Retinal pigment epithelial cell (primary cell): ENCODE measurements around the gene PCDHGA6.
A peak's percentile ranks its signal among the peaks of the same experiment; 100 is the strongest.
"Not testable (repeated sequence)": the region's sequence is repeated elsewhere in the genome, so short reads cannot be mapped to it uniquely, and the experiment has no call there.

ENCODE experiments used
- DNase-seq: peaks from one replicate; pipeline ENCODE4 v3.0.0-alpha.2; 2010; ENCODE audit warnings: low read depth
- H3K4me3 ChIP-seq: 2 replicates; pipeline ENCODE4 v1.5.1; 2011; ENCODE audit warnings: mild to moderate bottlenecking, low read length, control low read depth, moderate library complexity
- TF ChIP-seq, protein P1 (sequence below): conservative IDR thresholded peaks from 2 replicates; pipeline ENCODE4 v1.5.1; 2011; ENCODE audit warnings: low read depth, low read length, control low read depth, inconsistent platforms

The PCDHGA6 gene

DNA sequence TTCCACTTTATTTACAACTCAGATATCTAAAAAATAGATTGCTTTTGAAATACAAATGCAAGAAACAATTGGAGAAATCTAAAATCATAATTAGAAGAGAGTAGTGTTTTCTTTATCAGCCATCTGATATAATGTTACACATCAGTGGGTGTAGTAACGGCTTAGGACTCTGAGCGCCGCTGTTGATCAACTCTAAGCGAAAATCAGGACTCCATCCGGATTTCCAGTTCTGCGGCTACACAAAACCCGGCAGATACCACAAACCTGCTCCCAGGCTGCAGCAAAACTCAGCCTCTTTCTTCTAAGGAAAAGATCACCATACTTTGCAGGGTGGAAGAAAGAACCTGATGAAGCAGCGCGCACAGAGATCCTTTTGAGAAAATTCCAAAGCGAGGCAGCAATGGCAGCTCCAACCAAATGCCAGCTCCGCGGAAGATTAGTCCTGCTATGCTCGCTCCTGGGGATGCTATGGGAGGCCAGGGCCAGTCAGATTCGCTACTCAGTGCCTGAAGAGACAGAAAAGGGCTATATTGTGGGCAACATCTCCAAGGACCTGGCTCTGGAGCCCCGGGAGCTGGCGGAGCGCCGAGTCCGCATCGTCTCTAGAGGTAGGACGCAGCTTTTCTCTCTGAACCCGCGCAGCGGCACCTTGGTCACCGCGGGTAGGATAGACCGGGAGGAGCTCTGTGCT lies 29.0 kb downstream of the PCDHGA6 start, which contains the start of gene PCDHGA9:
Gene PCDHGA9 (plus strand): TSS at position 226 of the 691 bp plus-strand sequence. CDS start 175 bp downstream, at position 401.
- peak within 1 kb of the TSS; percentile 29 for H3K4me3 ChIP-seq
- no peak for DNase-seq
- TF ChIP-seq, protein P1, sequence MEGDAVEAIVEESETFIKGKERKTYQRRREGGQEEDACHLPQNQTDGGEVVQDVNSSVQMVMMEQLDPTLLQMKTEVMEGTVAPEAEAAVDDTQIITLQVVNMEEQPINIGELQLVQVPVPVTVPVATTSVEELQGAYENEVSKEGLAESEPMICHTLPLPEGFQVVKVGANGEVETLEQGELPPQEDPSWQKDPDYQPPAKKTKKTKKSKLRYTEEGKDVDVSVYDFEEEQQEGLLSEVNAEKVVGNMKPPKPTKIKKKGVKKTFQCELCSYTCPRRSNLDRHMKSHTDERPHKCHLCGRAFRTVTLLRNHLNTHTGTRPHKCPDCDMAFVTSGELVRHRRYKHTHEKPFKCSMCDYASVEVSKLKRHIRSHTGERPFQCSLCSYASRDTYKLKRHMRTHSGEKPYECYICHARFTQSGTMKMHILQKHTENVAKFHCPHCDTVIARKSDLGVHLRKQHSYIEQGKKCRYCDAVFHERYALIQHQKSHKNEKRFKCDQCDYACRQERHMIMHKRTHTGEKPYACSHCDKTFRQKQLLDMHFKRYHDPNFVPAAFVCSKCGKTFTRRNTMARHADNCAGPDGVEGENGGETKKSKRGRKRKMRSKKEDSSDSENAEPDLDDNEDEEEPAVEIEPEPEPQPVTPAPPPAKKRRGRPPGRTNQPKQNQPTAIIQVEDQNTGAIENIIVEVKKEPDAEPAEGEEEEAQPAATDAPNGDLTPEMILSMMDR, result peak; percentile 55

DNA sequence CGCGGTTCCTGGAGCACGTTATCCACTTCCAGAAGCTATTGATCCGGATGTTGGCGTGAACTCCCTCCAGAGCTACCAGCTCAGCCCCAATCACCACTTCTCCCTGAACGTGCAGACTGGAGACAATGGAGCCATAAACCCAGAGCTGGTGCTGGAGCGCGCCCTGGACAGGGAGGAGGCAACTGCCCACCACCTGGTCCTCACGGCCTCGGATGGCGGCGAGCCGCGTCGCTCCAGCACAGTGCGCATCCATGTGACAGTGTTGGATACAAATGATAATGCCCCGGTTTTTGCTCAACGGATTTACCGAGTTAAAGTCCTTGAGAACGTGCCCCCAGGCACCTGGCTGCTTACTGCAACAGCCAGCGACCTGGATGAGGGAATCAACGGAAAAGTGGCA lies 29.7 kb downstream of the PCDHGA6 start:
- DNase-seq, result no peak
- TF ChIP-seq, protein P1, result no peak
- no peak overlapping the region for H3K4me3 ChIP-seq

DNA sequence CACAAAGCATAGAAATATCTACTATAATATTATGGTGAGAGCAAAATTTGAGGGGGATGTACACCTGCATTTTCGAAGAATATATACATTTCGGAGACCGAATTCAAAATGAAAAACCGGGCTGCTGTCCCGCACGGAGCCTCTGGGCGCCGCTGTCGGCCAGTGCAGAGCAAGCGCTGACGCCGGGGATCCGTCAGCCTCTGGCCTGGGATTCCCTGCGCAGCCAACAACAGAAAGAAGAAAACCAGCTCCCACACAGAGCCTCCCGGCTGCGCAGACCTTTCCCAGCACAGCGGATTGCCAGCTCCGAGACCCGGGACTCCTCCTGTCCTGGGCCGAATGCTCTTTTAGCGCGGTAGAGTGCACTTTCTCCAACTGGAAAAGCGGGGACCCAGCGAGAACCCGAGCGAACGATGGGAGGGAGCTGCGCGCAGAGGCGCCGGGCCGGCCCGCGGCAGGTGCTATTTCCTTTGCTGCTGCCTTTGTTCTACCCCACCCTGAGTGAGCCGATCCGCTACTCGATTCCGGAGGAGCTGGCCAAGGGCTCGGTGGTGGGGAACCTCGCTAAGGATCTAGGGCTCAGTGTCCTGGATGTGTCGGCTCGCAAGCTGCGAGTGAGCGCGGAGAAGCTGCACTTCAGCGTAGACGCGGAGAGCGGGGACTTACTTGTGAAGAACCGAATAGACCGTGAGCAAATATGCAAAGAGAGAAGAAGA lies 34.3 kb downstream of the PCDHGA6 start, which contains the start of gene PCDHGB6:
Gene PCDHGB6 (plus strand): TSS at position 232 of the 716 bp plus-strand sequence. CDS start 182 bp downstream, at position 414.
- TF ChIP-seq, protein P1, result peak; percentile 71
- DNase-seq, result not testable (repeated sequence)
- H3K4me3 ChIP-seq, result peak within 1 kb of the TSS; percentile 42

DNA sequence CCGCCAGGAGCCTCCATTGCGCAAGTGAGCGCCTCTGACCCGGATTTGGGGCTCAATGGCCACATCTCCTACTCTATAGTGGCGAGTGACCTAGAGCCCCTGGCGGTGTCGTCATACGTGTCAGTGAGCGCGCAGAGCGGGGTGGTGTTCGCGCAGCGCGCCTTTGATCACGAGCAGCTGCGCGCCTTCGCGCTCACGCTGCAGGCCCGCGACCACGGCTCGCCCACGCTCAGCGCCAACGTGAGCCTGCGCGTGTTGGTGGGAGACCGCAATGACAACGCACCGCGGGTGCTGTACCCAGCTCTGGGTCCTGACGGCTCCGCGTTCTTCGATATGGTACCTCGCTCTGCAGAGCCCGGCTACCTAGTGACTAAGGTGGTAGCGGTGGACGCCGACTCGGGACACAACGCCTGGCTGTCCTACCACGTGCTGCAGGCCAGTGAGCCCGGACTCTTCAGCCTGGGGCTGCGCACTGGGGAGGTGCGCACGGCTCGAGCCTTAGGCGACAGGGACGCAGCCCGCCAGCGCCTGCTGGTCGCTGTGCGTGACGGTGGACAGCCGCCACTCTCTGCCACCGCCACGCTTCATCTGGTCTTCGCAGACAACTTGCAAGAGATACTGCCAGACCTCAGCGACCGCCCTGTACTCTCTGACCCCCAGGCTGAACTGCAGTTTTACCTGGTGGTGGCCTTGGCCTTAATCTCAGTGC lies 36.1 kb downstream of the PCDHGA6 start:
- no peak for DNase-seq
- TF ChIP-seq, protein P1, result no peak
- H3K4me3 ChIP-seq, result no peak overlapping the region

GRCh38 chr5:141411575-141411974 lies 37.9 kb downstream of the PCDHGA6 start:
- H3K4me3 ChIP-seq, result no peak overlapping the region
- TF ChIP-seq, protein P1, result no peak
- no peak for DNase-seq

DNA sequence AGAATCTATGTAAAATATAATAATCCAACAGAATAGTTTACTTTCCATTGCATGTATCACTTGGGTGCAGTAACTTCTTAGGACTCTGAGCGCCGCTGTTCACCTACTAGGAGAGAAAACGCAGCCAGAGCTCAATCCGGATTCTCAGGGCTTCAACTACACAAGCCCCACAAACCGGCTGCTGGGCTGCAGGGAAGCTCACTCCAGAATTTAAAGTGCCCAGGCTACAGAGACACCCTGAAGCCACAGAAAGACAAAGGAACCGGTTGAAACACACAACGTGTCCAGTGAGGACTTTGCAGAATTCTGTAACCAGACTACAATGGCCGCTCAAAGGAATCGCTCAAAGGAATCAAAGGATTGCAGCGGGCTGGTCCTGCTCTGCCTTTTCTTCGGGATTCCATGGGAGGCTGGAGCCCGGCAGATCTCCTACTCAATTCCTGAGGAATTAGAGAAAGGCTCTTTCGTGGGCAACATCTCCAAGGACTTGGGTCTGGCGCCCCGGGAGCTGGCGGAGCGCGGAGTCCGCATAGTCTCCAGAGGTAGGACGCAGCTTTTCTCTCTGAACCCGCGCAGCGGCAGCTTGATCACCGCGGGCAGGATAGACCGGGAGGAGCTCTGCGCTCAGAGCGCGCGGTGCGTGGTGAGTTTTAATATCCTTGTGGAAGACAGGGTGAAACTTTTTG lies 39.3 kb downstream of the PCDHGA6 start, which contains the start of gene PCDHGA10:
Gene PCDHGA10 (plus strand): TSS at position 134 of the 686 bp plus-strand sequence. CDS start 189 bp downstream, at position 323.
- peak within 1 kb of the TSS; percentile 54 for H3K4me3 ChIP-seq
- TF ChIP-seq, protein P1, result peak; percentile 67
- DNase-seq, result no peak
